ENCODE measurements around the gene TGFBR3L. TPM values are rescaled to one million over a fixed set of nuclear protein-coding genes. Genes with fewer than 3 reads are reported as not detected.

Gene TGFBR3L
- total RNA-seq, 2 experiments from 2014 or later, result 0.13 to 0.61 TPM

DNA sequence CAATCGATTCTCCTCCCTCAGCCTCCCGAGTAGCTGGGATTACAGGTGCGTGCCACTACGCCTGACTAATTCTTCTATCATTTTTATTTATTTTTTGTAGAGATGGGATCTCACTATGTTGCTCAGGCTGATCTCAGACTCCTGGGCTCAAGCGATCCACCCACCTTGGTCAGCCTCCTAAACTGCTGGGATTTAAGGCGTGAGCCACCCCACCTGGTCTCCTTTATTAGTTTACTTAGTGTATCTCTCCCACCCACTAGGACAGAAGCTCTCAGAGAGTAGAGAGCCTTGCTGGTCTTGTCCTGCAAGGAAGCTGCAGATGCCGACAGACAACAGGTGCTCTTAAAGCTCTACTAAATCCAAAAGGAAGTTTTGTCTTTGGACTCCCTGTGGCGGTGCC lies 28.8 kb upstream of the TGFBR3L start:
- CTCF ChIA-PET (ENCODE audit: unreplicated experiment), result interaction anchor here (0.6 kb wide), 1 partner anchor 144 kb away, joined by 3 read pairs; no protein-coding TSS in a partner anchor

DNA sequence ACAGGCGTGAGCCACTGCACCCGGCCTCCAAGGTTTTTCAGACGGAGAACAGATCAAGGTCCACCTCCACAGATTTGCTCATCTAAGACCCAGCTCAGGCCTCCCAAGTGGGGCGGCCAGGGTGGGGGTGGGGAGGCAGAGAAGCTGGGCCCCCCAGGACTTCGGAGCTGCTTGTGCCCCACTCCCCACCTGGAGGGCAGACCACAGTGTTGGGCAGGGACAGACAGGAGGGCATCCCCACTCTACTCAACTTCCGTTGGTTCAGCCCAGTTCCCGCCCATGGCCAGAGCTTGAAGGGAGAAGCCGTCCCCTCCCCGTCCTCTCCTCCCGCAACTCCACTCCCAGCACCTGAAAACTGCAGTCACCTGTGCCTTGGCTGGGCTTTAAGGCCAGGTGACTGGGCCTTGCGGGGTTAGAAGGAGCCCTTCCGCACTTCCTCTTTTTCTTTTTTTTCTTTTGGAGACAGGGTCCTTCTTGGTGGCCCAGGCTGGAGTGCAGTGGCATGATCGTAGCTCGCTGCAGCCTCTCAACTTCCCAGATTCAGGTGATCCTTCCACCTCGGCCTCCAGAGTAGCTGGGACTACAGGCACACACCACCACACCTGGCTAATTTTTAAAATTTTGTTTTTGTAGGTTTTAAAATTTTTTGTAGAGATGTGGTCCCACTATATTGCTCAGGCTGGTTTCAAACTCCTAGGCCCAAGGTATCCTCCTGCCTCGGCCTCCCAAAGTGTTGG lies 27.1 kb upstream of the TGFBR3L start:
- H3K27ac ChIP-seq (ENCODE audit: low read depth, low read length, poor library complexity, severe bottlenecking), result no peak overlapping the region
- no peak for TF ChIP-seq EZH2phosphoT487 (IDR thresholded peaks at IDR 0.05; ENCODE audit: borderline replicate concordance, low read depth, low read length)
- H3K4me3 ChIP-seq (ENCODE audit: low read depth, low read length, poor library complexity, severe bottlenecking), result no peak overlapping the region
- H3K36me3 ChIP-seq (ENCODE audit: insufficient read depth, low read length), result no peaks in the 10 kb centered on the region
- H3K9me2 ChIP-seq (ENCODE audit: insufficient read depth, low read length), result no peaks in the 10 kb centered on the region
- ChIA-PET CTCF (ENCODE audit: unreplicated experiment) (no interaction called here), POLR2A (interaction anchor here (0.6 kb wide), 1 partner anchor 19 kb away, joined by 3 read pairs; no protein-coding TSS in a partner anchor)
- DNase-seq (ENCODE audit: low spot score), result no peak
- H3K4me1 ChIP-seq (ENCODE audit: insufficient read depth, low read length, poor library complexity, severe bottlenecking), result no peaks in the 10 kb centered on the region
- no peak overlapping the region for H3K4me2 ChIP-seq (ENCODE audit: low read length)
- H4K20me1 ChIP-seq (ENCODE audit: insufficient read depth, low read length), result no peaks in the 10 kb centered on the region
- intact Hi-C loops (cut with micrococcal nuclease; ENCODE audit: unreplicated experiment), result no loop called here
- H3K79me2 ChIP-seq (ENCODE audit: insufficient read depth, low read depth, low read length), result no peaks in the 10 kb centered on the region
- no peak overlapping the region for H2AFZ ChIP-seq (ENCODE audit: low read length)
- no TSS peak for BruUV-seq (replicated peaks)
- no peaks in the 10 kb centered on the region for H3K9me3 ChIP-seq (ENCODE audit: low read length)

More for the DNA sequence above, 28.8 kb upstream of the TGFBR3L start:
- no TSS peak for BruUV-seq (replicated peaks)
- Histone ChIP-seq H3K27ac (ENCODE audit: low read depth, low read length, poor library complexity, severe bottlenecking) (no peak overlapping the region), H3K9me2 (ENCODE audit: insufficient read depth, low read length) (no peaks in the 10 kb centered on the region), H3K4me1 (ENCODE audit: insufficient read depth, low read length, poor library complexity, severe bottlenecking) (no peaks in the 10 kb centered on the region), H2AFZ (ENCODE audit: low read length) (no peak overlapping the region), H3K9me3 (ENCODE audit: low read length) (no peaks in the 10 kb centered on the region), H3K4me3 (ENCODE audit: low read depth, low read length, poor library complexity, severe bottlenecking) (no peak overlapping the region), H4K20me1 (ENCODE audit: insufficient read depth, low read length) (no peaks in the 10 kb centered on the region), H3K36me3 (ENCODE audit: insufficient read depth, low read length) (no peaks in the 10 kb centered on the region), H3K79me2 (ENCODE audit: insufficient read depth, low read depth, low read length) (no peaks in the 10 kb centered on the region), H3K4me2 (ENCODE audit: low read length) (no peak overlapping the region)
- POLR2A ChIA-PET, result no interaction called here
- TF ChIP-seq EZH2phosphoT487 (IDR thresholded peaks at IDR 0.05; ENCODE audit: borderline replicate concordance, low read depth, low read length), result no peak
- TF ChIP-seq, protein P1, sequence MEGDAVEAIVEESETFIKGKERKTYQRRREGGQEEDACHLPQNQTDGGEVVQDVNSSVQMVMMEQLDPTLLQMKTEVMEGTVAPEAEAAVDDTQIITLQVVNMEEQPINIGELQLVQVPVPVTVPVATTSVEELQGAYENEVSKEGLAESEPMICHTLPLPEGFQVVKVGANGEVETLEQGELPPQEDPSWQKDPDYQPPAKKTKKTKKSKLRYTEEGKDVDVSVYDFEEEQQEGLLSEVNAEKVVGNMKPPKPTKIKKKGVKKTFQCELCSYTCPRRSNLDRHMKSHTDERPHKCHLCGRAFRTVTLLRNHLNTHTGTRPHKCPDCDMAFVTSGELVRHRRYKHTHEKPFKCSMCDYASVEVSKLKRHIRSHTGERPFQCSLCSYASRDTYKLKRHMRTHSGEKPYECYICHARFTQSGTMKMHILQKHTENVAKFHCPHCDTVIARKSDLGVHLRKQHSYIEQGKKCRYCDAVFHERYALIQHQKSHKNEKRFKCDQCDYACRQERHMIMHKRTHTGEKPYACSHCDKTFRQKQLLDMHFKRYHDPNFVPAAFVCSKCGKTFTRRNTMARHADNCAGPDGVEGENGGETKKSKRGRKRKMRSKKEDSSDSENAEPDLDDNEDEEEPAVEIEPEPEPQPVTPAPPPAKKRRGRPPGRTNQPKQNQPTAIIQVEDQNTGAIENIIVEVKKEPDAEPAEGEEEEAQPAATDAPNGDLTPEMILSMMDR (conservative IDR thresholded peaks at IDR 0.05; ENCODE audit: low read length), result no peak
- no peak for DNase-seq (ENCODE audit: low spot score)
- intact Hi-C loops (cut with micrococcal nuclease; ENCODE audit: unreplicated experiment), result no loop called here

DNA sequence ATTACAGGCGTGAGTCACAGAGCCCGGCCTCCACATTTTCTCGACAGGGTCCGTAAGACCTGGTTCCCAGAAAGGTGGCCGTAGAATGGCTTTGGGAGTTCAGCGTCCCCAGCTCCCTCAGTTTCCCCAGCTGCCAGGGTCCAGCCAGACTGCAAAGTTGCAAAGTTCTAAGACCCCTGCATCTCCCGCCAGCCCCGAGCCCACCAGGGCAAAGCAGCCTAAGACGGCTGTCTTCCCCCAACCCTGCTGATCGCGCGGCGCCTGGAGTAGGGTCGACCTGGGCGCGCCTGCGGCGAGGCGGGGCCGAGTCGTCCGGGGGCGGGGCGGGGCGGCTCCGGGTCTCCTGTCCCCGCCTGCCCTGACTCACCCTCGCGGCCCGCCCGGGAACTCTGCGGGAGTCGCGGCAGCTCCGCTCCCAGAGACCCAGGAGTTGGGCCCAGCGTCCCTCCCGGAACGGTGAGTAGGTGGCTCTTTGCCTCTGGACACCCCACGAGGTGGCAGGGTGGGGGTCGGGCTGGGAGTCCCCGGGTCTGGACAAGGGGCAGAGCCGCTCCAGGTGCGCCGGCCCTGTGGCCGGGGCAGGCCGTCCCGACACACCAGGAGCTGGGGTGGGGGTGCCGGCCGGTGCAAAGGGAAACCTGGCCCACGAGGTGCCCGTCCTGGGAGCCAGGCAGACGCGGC lies 26.3 kb upstream of the TGFBR3L start, which contains the start of gene LRRC8E:
Gene LRRC8E, plus strand, starts transcription at position 366 of the 681 bp plus-strand sequence. CDS start 7,094 bp downstream, outside the sequence.
- no peak for DNase-seq (ENCODE audit: low spot score)
- no peaks in the 10 kb centered on the region for H3K9me2 ChIP-seq (ENCODE audit: insufficient read depth, low read length)
- ChIA-PET CTCF (ENCODE audit: unreplicated experiment) (no interaction called here), POLR2A (no interaction called here)
- H3K4me3 ChIP-seq (ENCODE audit: low read depth, low read length, poor library complexity, severe bottlenecking), result no peak within 1 kb of the TSS
- TF ChIP-seq, protein P1 (conservative IDR thresholded peaks at IDR 0.05; ENCODE audit: low read length), result no peak
- no peak for TF ChIP-seq EZH2phosphoT487 (IDR thresholded peaks at IDR 0.05; ENCODE audit: borderline replicate concordance, low read depth, low read length)
- H2AFZ ChIP-seq (ENCODE audit: low read length), result no peak within 1 kb of the TSS
- no peak within 1 kb of the TSS for H3K27ac ChIP-seq (ENCODE audit: low read depth, low read length, poor library complexity, severe bottlenecking)
- H3K79me2 ChIP-seq (ENCODE audit: insufficient read depth, low read depth, low read length), result no peaks in the 10 kb centered on the region
- intact Hi-C loops (cut with micrococcal nuclease; ENCODE audit: unreplicated experiment), result no loop called here
- H3K36me3 ChIP-seq (ENCODE audit: insufficient read depth, low read length), result no peaks in the 10 kb centered on the region
- BruUV-seq (replicated peaks), result no TSS peak
- no peaks in the 10 kb centered on the region for H3K9me3 ChIP-seq (ENCODE audit: low read length)
- no peaks in the 10 kb centered on the region for H4K20me1 ChIP-seq (ENCODE audit: insufficient read depth, low read length)
- H3K4me1 ChIP-seq (ENCODE audit: insufficient read depth, low read length, poor library complexity, severe bottlenecking), result no peaks in the 10 kb centered on the region
- no peak within 1 kb of the TSS for H3K4me2 ChIP-seq (ENCODE audit: low read length)

Measured in OCI-LY7 (cell line).